ENCODE data around the gene CCL14.
"Not testable (repeated sequence)": the region's sequence is repeated elsewhere in the genome, so short reads cannot be mapped to it uniquely, and the experiment has no call there.

The CCL14 gene

DNA sequence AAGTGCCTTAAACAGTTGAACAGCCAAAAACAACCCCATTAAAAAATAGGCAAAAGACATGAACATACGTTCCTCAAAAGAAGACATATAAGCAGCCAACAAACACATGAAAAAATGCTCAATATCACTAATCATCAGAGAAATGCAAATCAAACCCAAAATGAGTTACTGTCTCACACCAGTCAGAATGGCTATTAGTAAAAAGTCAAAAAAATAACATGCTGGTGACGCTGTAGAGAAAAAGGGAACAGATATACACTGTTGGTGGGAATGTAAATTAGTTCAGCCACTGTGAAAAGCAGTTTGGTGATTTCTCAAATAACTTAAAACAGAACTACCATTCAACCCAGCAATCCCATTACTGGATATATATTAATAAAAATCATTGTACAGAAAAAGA, 8.8 kb upstream of the CCL14 start:
- not testable (repeated sequence) for H3K27ac ChIP-seq; DNase-seq (ENCODE audit: low read depth, low spot score)

DNA sequence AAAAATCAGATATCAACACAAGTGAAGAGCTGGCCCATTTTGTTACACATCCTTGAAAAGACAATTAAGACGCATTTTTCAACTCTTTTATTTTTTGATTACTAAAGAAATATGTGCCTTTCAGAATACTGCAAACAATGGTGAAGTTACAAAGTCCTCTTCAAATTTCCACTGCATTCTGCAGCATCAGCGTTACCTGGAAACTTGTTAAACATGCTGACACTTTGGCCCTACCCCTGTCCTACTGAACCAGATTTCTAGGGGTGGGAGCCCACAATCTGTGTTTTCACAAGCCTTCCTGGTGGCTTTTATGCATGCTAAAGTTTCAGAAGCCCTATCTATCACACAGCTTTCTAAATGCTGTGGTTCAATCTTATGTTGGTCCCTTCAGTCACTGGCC, 4.5 kb upstream of the CCL14 start:
- no peak for DNase-seq (ENCODE audit: low read depth, low spot score)
- H3K27ac ChIP-seq, result no peak overlapping the region

DNA sequence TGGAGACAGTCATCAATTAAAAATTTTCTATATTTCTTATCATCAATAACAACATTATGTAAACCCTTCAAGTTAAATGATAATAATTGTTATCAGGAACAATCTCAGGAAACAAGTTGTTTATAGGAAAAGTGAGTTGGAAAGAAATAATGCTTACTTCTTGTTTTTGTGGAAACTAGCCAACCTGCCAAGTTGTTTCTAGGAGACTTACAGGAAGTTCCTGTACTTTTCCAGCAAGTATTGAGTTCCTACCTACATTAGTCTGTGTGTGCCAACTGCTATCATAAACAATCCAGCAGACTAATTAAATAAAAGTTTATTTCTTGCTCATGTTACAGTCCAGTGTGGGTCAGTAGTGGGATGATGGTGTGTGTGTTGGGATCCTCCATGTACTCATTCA, 1.6 kb upstream of the CCL14 start:
- no peak for DNase-seq (ENCODE audit: low read depth, low spot score)
- no peak overlapping the region for H3K27ac ChIP-seq

DNA sequence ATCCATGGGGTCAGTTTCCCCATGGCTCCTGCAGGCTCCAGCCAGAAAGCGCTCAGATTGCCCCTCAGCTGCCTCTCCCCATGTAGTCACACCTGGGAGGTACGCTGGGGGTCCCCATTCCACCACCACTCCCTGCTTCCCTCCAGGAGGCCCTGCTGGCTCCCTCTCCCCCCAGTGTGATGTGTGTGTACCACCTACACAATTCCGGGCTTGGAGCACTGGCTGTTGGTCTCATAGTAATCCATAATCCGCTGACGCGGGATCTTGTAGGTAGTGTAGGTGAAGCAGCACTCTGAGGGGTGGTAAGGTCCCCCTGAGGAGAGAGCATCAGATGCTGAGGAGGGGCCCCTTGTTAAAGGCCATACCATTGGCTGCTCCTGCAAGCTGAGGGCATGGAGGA, 2.4 kb downstream of the CCL14 start:
- no peak for DNase-seq (ENCODE audit: low read depth, low spot score)
- H3K27ac ChIP-seq, result no peak overlapping the region

DNA sequence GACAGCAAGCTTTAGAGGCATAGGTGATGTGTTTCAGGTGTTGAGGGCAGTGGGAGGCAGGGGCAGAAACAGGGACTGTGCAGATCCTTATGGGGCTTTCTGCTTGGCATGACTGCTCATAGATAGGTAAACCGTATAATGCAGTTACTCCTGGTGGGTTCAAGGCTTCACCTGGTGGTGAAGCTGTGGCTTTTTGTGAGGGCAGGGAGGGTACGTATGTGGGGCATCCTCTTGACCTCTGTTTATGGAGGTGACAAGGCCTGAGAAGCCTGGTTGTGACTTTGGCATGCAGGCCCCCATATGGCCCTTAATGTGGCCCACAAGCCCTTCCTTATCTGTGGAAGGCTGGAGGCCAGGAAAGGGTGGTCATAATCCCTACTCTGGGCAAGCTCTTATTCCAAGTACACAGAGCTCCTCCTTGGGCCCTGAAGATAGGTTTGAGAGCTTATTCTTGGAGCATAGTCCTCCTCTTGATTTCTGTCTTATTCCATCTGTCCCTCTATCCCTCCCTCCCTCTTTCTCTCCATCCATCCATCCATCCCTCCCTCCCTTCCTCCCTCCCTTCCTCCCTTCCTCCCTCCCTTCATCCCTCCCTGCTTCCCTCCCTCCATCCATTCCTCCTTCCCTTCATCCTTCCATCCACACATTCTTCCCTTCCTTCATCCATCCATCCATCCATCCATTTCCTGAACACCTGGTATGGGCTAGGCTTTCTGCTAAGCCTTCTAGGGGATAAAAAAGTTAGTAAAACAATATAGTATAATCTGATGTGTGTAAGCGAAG, 3.9 kb downstream of the CCL14 start:
- DNase-seq (ENCODE audit: low read depth, low spot score), result no peak

DNA sequence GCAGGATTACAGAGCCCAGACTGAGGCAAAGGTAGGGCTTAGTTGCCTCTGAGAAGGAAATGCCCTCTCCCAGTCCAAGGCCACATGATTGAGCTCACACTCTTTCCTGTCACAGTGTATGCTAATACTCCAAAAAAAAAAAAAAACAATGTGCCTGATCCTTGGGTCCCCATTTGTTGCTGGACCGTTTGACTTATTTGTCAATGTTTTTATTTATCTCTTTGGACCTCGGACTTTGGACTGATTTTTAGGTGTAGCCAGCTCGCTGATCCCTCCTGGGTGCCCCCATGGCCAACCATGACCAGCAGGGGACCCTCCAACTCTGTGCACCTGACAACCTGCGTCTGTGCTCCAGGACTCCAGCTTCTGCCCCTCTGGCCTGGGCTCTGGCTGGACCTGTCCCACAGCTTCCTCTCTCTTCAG, 4.6 kb downstream of the CCL14 start:
- no peak overlapping the region for H3K27ac ChIP-seq
- no peak for DNase-seq (ENCODE audit: low read depth, low spot score)

More for the DNA sequence above, 3.9 kb downstream of the CCL14 start:
- no peak overlapping the region for H3K27ac ChIP-seq

DNA sequence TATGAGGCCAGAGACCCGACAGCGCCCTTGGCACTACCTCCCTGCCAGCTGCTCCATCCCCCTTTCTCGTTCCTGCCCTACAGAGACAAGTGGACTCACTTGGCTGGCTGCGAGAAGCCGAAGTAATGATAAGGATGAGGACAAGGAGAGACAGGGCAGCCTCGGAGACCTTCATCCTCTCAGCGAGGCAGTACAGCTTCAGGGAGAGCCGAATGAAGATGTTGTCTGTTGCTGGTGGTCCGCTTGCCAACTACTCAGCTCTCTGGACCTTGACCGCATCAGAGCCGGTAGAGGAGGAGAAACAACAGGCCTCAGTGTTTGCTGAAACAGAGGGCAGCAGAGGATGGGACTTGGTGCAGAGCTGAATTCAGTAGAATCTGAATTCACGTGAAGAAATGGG, 5.3 kb downstream of the CCL14 start, which contains the start of gene CCL16:
TSS of gene CCL16 (minus strand) at position 252 of the 400 bp plus-strand sequence. CDS start at position 175, 77 bp downstream.
- DNase-seq (ENCODE audit: low read depth, low spot score), result no peak
- H3K27ac ChIP-seq, result no peak within 1 kb of the TSS

DNA sequence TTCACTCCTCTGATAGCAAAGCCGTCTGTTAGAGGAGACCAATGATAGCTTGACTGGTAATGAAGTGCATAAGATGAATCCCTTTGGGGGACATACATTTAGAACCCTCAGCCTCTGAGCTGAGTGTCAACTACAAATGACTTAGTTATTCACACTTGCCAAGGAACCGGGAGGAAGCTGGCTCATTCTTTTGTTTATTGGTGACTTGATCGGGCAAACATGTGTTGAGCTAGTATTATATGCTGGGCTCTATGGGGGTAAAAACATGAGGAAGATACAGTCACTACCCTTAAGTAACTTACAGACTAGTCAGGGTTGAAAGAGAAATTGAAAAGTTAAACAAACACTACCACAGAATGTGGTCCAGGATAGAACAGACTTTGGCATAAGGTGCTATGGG, 8.2 kb downstream of the CCL14 start:
- no peak for DNase-seq (ENCODE audit: low read depth, low spot score)
- no peak overlapping the region for H3K27ac ChIP-seq

DNA sequence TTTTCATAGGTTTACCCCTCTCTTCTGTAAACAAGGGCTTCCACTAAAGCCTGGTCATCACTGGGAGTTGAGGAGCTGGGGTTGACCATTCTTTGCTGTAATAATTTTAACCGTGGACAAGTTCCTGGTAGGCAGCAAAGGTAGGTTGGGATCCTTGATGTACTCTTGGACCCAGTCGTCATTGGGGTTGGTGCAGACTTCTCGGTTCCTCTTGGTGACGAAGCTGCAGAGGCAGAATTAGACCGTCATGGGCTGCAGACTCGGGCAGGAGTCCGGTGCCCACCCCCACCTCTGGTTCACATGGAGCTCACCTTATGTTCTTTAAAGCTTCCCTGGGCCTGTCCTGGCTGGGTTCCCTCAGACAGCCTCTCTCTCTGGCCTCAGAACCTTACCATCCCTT, 9.0 kb downstream of the CCL14 start:
- no peak for DNase-seq (ENCODE audit: low read depth, low spot score)
- no peak overlapping the region for H3K27ac ChIP-seq

DNA sequence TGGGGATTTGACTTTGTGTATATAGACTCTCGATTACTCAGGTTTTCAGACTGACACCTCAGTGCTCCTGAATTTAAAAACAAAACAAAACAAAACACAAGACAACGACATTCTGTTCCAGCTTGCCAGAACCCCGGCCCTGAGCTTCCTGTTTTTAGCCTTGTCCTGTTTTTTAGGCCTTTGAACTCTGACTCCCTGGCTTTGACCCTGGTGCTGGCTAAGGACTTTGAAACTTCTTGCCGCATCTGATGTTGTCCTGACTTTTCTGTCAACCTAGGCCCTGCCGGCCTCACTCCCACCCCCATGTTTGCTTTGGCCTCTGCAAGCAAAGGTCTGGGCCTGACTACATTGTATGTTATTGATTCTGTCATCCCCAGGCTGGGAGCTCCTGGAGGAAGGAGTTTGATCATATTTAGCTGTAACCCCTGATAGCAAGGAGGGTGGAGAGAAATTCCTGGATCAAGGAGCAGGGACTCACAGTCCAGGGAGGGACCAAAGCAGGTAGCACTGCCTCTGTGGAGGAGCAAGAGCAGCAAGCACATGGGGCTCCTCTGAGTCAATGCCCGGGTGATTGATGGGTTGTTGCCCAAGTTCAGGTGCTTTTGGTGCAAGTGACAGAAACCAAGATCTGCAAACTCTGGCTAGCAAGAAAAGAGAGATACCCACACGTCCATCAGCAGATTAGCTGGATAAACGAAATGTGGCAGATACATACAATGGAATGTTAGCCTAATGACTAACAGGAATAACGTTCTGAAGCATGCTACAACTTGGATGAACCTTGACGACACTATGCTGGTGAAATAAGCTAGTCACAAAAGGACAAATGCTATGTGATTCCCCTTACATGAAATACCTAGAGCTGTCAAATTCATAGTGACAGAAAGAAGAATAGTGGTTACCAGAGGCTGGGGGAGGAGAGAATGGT, 12.9 kb downstream of the CCL14 start:
- DNase-seq (ENCODE audit: low read depth, low spot score), result peak; percentile 50
- H3K27ac ChIP-seq, result peak overlapping the region; percentile 75

DNA sequence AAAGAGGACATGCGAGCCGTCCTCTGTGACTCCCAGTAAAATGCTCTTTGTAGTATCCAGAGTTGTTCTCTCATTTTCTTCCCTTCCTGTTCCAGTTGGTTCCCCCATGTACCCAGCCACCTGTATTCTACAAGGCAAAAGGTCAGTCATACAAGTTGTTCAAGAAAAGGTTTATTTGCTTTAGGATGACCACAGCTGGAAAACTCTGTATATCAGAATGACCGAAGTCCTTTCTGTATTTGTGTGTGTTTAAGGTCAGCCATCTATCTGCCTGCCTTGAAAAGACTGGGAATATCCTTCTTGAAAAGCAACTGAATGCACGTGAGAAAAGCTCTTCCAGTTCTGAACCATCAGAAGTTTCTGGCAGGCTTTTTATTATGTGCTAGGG, 13.6 kb downstream of the CCL14 start:
- DNase-seq (ENCODE audit: low read depth, low spot score), result no peak
- peak overlapping the region; percentile 75 for H3K27ac ChIP-seq

DNA sequence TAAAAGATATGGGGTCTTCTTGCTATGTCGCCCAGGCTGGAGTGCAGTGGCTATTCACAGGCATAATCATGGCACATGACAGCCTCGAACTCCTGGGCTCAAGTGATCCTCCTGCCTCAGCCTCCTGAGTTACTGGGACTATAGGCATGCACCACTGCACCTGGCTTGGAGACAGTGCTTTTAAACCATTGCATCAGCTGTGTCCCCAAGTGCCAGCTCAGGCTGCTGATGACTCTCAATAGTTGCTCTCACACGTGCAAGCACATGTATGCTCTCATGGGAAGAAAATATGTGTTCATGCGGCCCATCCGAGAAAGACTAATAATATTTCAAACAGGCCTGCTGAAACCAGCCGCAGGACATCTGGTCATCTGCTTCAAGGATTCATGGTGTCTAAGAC, 14.0 kb downstream of the CCL14 start:
- peak overlapping the region; percentile 75 for H3K27ac ChIP-seq
- no peak for DNase-seq (ENCODE audit: low read depth, low spot score)

DNA sequence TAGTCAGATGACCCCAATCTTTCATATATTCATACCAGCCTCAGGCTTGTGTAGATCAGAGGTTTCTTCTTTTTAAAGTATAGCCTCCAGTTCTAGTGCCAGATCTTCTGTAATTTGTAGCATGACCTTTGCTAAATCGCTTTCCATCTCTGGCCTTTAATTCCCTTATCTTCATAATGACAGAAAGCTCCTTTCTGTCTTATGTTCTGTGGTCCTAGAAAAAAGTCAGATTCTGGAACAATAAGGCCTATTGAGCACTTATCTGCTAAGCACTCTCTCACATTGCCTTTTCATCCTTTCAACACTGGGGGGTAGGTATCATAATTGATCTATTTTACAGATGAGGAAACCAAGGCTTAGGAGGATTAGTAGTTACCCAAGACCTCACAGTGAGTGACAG, 14.5 kb downstream of the CCL14 start:
- DNase-seq (ENCODE audit: low read depth, low spot score), result no peak
- no peak overlapping the region for H3K27ac ChIP-seq

DNA sequence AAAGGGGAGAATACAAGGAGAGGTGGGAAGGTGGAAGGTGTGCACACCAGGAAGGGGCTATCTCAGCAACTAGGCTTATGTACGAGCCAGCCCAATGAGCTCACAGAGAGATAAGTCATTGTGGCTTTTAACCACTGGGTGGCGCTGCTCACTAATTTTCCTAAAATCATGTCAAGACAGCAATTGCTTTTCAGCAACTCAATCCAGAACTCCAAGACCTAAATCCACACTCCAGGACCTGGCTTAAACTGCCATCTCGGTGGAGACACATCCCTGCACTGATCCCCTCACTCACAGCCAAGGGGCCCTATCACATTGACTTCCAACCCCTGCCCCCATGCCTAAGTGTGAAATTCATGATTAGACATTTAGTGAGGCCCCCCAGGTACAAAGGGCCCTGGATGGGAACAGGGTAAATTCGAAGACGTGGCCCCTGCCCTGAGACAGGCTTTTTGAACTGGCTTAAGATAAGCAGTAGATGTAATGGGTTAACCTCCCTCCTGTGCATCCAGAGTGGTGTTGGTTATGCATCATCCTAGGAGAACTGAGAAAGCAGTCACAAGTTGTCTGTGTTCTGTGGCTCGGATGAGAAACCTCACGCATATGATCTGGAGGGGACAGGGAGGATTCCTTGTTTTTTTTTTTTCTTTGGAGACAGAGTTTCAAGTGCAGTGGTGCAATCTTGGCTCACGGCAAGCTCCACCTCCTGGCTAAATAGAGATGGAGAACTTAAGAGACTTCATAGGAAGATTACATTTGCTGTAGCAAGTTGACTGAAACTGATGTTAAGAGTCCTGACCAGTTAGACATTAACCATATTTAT, 16.8 kb downstream of the CCL14 start:
- DNase-seq (ENCODE audit: low read depth, low spot score), result no peak

DNA sequence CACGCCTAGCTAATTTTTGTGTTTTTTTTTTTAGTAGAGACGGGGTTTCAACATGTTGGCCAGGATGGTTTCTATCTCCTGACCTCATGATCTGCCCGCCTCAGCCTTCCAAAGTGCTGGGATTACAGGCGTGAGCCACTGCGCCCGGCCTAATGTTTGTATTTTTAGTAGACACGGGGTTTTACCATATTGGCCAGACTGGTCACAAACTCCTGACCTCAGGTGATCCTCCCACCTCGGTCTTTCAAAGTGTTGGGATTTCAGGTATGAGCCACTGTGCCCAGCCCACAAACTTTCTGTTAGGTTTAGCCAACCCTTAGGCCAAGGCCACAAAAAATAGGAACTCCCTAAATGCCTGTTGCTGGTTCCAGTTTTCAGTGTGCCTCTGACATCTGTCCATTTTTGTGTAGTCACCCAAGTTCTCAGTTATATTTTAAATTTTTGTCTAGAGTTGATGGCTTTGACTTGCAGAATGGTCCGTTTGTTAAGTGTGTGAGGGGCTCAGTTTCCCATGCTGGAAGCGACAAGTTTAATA, 17.9 kb downstream of the CCL14 start:
- DNase-seq (ENCODE audit: low read depth, low spot score), result no peak
- no peak overlapping the region for H3K27ac ChIP-seq

More for the DNA sequence above, 16.8 kb downstream of the CCL14 start:
- no peak overlapping the region for H3K27ac ChIP-seq

DNA sequence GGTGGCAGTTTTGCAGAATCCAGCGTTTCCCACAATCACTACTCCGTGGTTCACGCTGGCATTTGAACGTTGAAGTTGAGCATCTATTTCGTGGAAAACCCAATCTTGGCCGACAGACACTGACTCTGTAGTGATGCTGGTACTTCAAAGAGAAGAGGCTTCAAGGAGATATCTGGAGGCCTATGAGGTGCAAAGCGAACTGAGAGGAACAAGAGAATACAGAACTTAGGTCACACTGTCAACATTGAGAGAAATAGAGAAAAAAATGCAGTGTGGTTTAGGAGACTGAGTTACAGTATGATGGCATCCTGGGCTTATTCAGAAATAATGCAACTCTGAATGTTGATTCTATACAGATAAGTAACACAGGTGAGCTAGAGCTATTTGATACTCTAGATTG, 21.3 kb downstream of the CCL14 start:
- no peak for DNase-seq (ENCODE audit: low read depth, low spot score)
- H3K27ac ChIP-seq, result no peak overlapping the region

DNA sequence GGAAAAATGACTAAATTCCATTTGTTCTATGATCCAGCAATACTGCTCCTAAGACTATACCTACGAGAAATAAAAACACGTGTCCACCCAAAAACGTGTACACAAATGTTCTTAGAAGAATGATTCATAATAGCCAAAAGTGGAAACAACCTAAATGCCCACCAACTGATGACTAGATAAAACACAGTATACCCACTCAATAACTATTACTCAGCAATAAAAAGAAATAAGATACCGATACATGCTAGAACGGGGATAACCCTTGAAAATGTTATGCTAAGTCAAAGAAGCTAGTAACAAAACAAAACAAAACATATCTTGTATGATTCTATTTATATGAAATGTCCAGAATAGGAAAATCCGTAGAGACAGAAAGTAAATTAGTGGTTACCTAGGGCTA, 22.9 kb downstream of the CCL14 start:
- no peak overlapping the region for H3K27ac ChIP-seq

DNA sequence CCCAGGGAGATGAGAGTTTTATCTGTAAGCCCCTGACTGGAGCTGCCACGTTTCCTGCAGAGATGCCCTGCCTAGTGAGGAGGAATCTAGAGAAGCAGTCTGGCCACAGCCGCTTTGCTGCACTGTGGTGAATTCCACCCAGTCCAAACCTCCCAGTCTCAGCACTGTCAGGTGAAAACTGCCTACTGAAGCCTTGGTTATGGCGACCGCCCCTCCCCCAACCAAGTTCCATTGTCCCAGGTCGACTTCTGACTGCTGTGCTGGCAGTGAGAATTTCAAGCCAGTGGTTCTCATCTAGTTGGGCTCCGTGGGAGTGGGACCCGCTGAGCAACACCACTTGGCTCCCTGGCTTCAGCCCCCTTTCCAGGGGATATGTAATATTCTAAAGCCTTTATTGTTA, 32.8 kb downstream of the CCL14 start:
- DNase-seq (ENCODE audit: low read depth, low spot score), result no peak
- no peak overlapping the region for H3K27ac ChIP-seq

More for the DNA sequence above, 22.9 kb downstream of the CCL14 start:
- DNase-seq (ENCODE audit: low read depth, low spot score), result no peak

DNA sequence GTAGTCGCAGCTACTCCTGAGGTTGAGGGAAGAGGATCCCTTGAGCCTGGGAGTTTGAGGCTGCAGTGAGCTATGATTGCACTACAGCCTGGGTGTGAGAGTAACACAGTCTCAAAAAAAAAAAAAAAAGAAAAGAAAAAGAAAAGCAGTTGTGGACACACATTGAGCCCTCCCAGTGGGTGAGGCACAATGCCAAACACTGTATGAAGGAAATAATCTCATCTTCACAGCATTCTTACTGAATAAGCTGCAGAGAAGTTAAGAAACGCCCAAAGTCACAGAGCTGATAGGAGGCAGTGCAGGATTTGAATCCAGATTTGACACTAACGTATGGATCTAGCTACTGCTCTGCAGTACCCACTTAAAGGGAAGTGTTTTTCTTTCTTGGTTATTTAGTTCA, 37.1 kb downstream of the CCL14 start:
- DNase-seq (ENCODE audit: low read depth, low spot score), result no peak
- no peak overlapping the region for H3K27ac ChIP-seq

DNA sequence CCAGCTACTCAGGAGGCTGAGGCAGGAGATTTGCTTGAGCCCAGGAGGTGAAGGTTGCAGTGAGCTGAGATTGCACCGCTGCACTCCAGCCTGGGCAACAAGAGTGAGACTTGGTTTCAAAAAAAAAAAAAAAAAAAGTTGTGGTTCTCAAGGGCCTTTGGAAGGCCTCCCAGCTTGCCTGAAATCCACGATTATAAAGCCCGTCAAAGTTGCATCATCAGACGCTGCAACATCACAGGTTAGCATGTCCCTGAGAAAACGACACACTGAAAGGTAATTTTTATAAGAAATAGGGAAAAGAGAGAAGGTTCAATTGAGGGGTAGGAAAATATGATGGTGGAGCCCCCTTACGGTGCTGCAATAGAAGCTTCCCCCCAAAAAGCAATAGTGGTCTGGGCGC, 38.4 kb downstream of the CCL14 start:
- no peak overlapping the region for H3K27ac ChIP-seq
- DNase-seq (ENCODE audit: low read depth, low spot score), result no peak

Data from epithelial cell of prostate (primary cell).